Aorta (tissue), 5 donors: ENCODE data around the gene FBXL4. TPM values are rescaled to one million over a fixed set of nuclear protein-coding genes. Genes with fewer than 3 reads are reported as not detected.

ENCODE experiments used
- ATAC-seq: fragments of 200-7000 bp; cut with Tn5 transposase; one replicate; pipeline ENCODE4 v1.9.1; 2022; ENCODE audit warnings: moderate library complexity; ENCODE audit not compliant: low FRiP score
- DNase-seq, 2 donors: peaks; one replicate each; pipeline ENCODE4 v3.0.0-alpha.2; 2020
- H3K27ac ChIP-seq, 2 donors: one replicate each; pipeline ENCODE4 v1.5.1; 2013; ENCODE audit warnings: low read length in 2 of 2, mild to moderate bottlenecking in 2 of 2, moderate library complexity in 2 of 2, control low read depth in 1 of 2, inconsistent platforms in 1 of 2, low read depth in 1 of 2
- H3K27me3 ChIP-seq, 2 donors: one replicate each; pipeline ENCODE4 v1.6.1; 2013; ENCODE audit warnings: control low read depth in 1 of 2, low read length in 1 of 2, mild to moderate bottlenecking in 1 of 2, moderate library complexity in 1 of 2; ENCODE audit not compliant: insufficient read depth in 2 of 2, control insufficient read depth in 1 of 2
- H3K36me3 ChIP-seq, 2 donors: one replicate each; pipeline ENCODE4 v1.6.1; 2013; ENCODE audit warnings: control low read depth in 1 of 2, low read length in 1 of 2, mild to moderate bottlenecking in 1 of 2; ENCODE audit not compliant: insufficient read depth in 2 of 2, control insufficient read depth in 1 of 2
- H3K4me1 ChIP-seq, 2 donors: one replicate each; pipeline ENCODE4 v1.6.1; 2013; ENCODE audit warnings: low read length in 2 of 2, control low read depth in 1 of 2, mild to moderate bottlenecking in 1 of 2, moderate library complexity in 1 of 2; ENCODE audit not compliant: insufficient read depth in 2 of 2, control insufficient read depth in 1 of 2
- H3K4me3 ChIP-seq, 2 donors: one replicate each; pipeline ENCODE4 v1.5.1; 2013; ENCODE audit warnings: low read length in 2 of 2, control low read depth in 1 of 2, mild to moderate bottlenecking in 1 of 2
- H3K9me3 ChIP-seq: one replicate; pipeline ENCODE4 v1.6.1; 2013; ENCODE audit warnings: mild to moderate bottlenecking, low read length; ENCODE audit not compliant: control insufficient read depth
- WGBS, 2 donors: extraction: QIAGEN DNeasy Blood & Tissue Kit; methylation state at CpG; one replicate each; pipeline ENCODE4 v1.1.7; 2013; 5-methylcytosine and 5-hydroxymethylcytosine counted together
- intact Hi-C, 2 donors: fragments of 100-400 bp; cut with DNase I; formaldehyde crosslinking; loops; one replicate each; pipeline versions ENCODE4 v1.14.2 to v1.15.0; 2022
- polyA plus RNA-seq, 2 donors: library from polyadenylated mRNA; stranded (reverse); fragments of 200-250 nt; gene quantifications; one replicate each; pipeline ENCODE4 v1.2.3, GENCODE V29; 2013
- total RNA-seq, 2 donors: library from RNA; stranded (reverse); fragmentation: NEBNext Ultra II Directional; extraction: Animal tissue kit (Norgen Biotek cat#: 25700); gene quantifications; one replicate each; pipeline ENCODE4 v1.2.1, GENCODE V29; 2021
- donor health status: healthy with polysubstance abuse.
- donor health status: Bipolar disorder and iron deficiency.
- donor health status: DM: no; HTN: no; CAD: no.
- donor health status: DM: no; HTN: no; CAD: no.
- donor health status: DM: yes; HTN: yes; CAD: no.

The FBXL4 gene
- total and polyA plus RNA-seq, 4 donors, result 4.5 to 23.5 (median 11.7) TPM

- DNase-seq (no peak), ATAC-seq (peak; percentile 29)
- H3K27me3 ChIP-seq, result peaks cover 2% of the 10 kb centered on the region in 2 donors
- intact Hi-C loops, result loop anchor here in 1 of 2 donors (10.0 kb wide), 1 partner anchor 790 kb away; no protein-coding TSS in a partner anchor
- H3K4me3 ChIP-seq, result no peak overlapping the region
- 2 to 3% methylated on average over 41 to 44 of the region's 44 CpGs for WGBS, 2 donors
- no peak overlapping the region for H3K27ac ChIP-seq
- no peaks in the 10 kb centered on the region for H3K4me1 ChIP-seq
- H3K9me3 ChIP-seq, result no peaks in the 10 kb centered on the region
- no peaks in the 10 kb centered on the region for H3K36me3 ChIP-seq
Observed at GRCh38 chr6:98824162-98824901, 123.4 kb downstream of the FBXL4 start.

GRCh38 chr6:98823428-98824161 lies 124.2 kb downstream of the FBXL4 start:
- no peak overlapping the region for H3K4me3 ChIP-seq
- no peaks in the 10 kb centered on the region for H3K4me1 ChIP-seq
- intact Hi-C loops, result loop anchor here in 1 of 2 donors (10.0 kb wide), 1 partner anchor 791 kb away; no protein-coding TSS in a partner anchor
- peaks cover 0 to 2% of the 10 kb centered on the region in 2 donors for H3K27me3 ChIP-seq
- no peak overlapping the region for H3K27ac ChIP-seq
- WGBS, 2 donors, result 20 to 33% methylated on average over 12 of the region's 12 CpGs
- ATAC-seq, result no peak
- no peaks in the 10 kb centered on the region for H3K9me3 ChIP-seq
- H3K36me3 ChIP-seq, result no peaks in the 10 kb centered on the region
- no peak for DNase-seq

GRCh38 chr6:98821756-98822405 lies 125.9 kb downstream of the FBXL4 start:
- intact Hi-C loops, result loop anchor here in 1 of 2 donors (10.0 kb wide), 1 partner anchor 793 kb away; no protein-coding TSS in a partner anchor
- Histone ChIP-seq H3K9me3 (no peaks in the 10 kb centered on the region), H3K27me3 (peaks cover 0 to 2% of the 10 kb centered on the region in 2 donors), H3K4me1 (no peaks in the 10 kb centered on the region), H3K36me3 (no peaks in the 10 kb centered on the region), H3K4me3 (no peak overlapping the region), H3K27ac (no peak overlapping the region)
- WGBS, 2 donors, result 79 to 88% methylated on average over 2 of the region's 2 CpGs
- ATAC-seq (no peak), DNase-seq (no peak)

Other genes starting within 250 kb of the FBXL4 start
- not detected for gene POU3F2, start 113.4 kb downstream of the FBXL4 start, total RNA-seq
- gene POU3F2, start 113.4 kb downstream of the FBXL4 start, polyA plus RNA-seq, result not detected